Activated CD4-positive, alpha-beta T cell treated with anti-CD3 and anti-CD28 coated beads, Interleukin-2, amount 50 U/mL, for 16 hours (primary cell): ENCODE measurements around the gene UTP15.
A peak's percentile ranks its signal among the peaks of the same experiment; 100 is the strongest.

Experiments
- DNase-seq: peaks from one replicate; pipeline ENCODE4 v3.0.0-alpha.2; 2020

Gene UTP15

DNA sequence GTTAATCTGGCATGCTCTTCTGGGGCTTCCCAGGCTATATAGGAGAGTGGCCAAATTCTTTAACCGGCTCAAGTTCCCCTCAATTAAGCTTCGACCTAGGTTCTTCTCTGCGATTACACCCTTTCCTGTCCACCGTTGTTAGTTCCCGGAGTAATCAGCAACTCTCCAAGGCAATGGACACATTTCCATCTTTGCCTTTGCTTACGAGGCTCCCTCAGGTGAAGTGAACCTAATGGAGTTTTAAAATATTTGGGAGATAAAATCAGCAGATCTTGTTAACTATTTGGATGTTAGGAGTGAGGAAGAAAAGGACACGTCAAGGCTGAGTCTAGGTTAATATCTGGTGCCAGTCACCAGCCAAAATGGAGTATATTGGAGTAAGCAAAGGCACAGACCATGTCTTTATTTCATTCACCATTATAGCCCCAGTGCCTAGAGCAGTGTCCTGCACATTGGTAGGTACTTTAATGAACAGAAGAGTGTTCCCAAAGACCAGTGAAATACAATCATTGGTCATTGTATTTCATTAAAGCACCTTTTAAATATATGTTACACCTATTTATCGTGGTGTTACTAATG lies 515 bp downstream of the UTP15 start:
- DNase-seq, result peak; percentile 4

DNA sequence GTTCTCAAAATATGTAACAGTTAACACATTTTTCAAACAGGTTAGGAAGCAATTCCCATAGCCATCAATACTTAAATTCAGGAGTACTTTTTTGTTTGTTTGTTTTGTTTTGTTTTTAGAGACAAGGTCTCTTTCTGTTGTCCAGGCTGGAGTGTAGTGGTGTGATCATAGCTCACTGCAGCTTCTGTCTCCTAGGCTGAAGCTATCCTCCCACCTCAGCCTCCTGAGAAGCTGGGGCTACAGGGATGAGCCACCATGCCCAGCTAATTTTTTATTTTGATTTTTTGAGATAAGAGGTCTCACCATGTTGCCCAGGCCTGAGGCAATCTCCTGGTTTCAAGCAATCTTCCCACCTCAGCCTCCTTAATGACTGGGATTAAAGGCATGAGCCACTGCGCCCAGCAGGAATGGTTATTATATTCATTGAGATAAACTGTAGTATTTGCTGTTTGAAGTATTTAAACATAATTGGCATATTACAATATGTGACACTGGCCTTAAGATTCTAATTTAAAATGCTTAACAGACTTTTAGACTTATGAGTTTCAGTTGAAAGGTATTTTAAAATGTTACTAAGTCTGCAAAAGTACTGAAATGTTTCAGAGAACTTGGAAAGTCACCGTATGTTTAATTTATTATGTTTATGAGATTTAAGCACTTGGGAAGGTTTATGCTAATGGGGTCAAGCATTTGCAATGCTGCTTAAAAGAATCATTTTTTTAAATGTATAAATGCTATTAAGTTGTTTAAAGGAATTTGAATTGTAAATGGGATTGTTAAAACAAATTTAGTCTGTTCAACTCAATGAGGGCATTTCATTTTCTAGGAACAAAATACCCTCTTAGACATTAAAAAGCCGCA lies 17.0 kb downstream of the UTP15 start:
- no peak for DNase-seq

DNA sequence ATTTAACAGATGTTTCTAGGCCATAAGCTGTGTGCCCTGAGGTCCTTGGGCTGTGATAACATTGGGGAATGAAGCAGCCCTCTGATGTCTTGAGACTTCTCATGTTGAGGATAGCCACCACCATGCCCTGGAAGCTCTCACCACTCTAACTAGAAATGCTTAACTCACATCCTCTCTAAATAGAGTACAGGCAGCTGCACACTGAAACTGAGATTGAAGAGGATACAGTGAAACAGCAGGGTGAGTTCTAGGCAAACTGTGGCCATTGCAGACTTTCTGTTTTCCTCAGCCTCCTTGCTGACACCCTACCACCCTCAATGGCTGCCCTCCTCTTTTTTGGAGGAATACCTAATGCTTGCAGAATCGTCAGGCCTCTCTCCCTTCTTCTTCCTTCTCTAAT lies 22.4 kb downstream of the UTP15 start:
- DNase-seq, result no peak

- DNase-seq, result peak; percentile 73
These were observed 25.7 kb downstream of the UTP15 start for GRCh38 chr5:73591102-73591695.

- no peak for DNase-seq
These were observed 26.4 kb downstream of the UTP15 start for GRCh38 chr5:73591698-73592501.

DNA sequence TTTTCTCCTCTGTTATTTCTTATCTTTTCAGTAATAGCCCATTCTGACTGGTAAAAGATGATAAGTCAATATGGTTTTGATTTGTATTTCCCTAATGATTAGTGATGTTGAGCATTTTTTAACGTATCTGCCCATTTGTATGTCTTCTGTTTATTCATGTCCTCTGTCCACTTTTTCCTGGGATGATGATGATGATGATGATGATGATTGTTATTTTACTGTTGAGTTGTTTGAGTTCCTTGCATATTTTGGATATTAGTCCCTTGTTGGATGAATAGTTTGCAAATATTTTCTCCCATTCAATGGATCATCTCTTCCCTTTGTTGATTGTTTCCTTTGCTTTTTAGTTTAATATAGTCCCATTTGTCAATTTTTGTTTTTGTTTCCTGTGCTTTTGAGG lies 27.0 kb downstream of the UTP15 start:
- no peak for DNase-seq

DNA sequence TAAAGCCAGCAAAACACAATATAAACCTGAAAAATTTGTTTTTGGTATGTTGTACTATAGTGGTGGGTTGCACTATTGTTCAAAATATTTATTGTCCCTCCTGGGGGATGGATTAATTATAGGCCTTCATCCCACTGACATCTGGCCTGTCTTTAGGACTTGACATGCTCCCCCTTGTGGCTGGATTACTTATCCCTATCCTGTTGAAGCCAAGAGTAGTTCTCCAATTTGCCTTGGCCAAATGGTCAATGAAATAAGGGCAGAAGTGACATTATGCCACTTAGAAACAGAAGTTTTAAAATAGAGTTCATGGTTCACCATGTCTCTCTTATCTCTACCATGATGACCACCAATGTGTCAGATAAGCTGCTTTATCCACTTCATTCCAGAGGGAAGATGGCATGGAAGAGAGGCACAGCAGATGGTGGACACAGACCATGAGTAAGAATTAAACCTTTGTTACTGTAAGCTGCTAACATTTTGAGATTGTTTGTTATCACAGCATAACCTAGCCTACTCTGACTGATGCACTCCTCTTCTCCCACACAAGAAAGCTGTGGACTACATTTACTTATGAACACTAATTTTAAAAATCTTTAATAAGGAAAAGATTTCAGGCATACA lies 31.3 kb downstream of the UTP15 start:
- DNase-seq, result peak; percentile 18

DNA sequence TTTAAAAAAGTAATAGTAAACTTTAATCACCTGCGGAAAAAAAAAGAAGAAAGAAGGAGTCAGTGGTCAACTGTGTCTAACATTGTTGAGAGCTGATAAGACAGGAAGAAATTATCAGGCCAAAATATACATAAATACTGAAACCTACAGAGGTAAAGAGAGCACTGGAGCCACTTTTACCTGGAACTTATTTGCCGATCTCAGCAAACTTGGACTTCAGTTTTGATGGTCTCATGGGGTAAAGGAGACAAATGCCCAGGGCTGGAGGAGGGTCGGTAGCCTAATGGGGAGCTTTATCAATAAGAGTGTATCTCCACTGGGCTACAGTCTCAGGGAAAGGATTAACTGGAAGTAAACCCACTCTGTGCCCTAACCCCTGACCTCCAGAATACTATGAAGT lies 33.8 kb downstream of the UTP15 start:
- DNase-seq, result no peak

- no peak for DNase-seq
These were observed 38.5 kb downstream of the UTP15 start for GRCh38 chr5:73603998-73604397.

GRCh38 chr5:73605223-73606087 lies 39.9 kb downstream of the UTP15 start:
- DNase-seq, result no peak

DNA sequence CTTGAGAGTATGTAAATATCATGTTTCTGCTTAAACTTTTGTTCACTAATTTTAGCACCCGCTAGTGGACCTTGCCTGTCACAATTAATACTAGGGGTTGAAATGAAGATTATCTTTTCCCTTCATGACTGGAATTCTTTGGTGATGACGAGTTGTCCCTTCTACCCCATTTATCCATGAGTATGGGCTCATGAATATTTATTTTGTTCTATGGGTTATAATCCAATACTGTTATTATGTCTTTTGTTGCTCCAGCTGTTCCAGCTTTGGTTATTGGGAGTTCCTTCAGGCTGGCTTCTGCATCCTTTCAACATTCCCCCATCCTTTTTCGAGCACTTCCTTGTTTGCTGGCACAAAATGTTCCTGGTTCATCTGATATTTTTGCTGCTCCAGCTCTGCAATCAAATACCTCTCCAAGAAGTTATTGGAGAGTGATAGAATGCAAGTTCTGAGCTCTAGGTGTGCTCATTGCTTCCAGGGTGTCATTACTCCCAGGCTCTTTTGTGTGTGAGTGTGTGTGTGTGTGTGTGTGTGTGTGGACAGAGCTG lies 40.7 kb downstream of the UTP15 start:
- DNase-seq, result no peak

GRCh38 chr5:73607228-73607627 lies 41.7 kb downstream of the UTP15 start:
- DNase-seq, result no peak

GRCh38 chr5:73612799-73613198 lies 47.3 kb downstream of the UTP15 start:
- no peak for DNase-seq

DNA sequence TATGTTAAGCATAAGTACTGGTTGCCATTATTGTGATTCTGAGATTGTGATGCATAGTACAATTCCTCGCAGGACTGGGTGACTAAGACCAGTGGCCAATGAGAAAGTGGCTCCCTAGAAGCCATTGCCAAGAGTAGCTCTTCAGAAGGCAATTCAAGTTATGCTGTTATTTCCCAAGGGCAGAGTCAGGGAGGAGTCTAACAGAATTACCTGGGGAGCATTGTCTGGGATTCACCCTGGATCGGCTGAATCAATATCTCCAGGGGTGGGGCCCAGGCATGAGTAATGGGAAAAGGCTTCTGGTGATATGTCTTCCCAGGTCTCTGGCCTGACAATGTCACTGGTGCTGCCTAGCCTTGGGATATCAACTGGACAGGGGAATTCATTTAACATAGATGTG lies 49.5 kb downstream of the UTP15 start:
- DNase-seq, result no peak

- DNase-seq, result no peak
These were observed 50.4 kb downstream of the UTP15 start for GRCh38 chr5:73615947-73616346.

DNA sequence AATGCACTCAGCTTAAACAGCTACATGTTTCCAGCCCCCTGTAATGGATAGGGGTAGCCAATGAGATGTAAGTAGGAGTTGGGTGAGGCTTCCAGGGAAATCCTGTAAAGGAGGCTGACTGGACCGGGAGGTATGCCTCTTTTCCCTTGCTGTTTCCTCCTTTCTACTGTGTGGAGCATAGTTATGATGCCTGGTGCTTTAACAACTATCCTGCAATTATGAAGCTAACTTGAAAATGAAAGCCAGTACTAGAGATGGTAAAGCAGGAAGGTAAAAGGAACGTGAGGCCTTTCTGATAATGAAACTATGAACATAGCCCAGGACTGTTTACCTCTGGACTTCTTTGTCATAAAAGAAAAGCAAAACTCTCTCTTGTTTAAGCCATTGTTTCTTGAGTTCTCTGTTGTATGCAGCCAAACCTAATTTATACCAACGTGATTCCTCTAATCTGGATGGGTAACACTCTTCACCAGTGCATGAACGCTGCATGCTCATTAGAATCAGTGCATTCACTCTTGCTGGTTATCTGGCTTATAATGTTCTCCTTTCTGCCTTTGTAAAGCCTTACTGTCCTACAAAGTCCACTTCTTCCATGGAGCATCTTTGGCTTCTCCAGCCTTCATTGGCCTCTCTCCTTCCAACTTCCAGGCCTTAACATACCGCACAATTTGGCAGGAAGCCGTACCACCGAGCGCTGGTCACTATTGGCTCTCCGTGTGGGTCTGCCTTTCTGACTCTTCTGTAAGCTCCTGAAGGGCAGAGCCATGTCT lies 52.2 kb downstream of the UTP15 start:
- no peak for DNase-seq

DNA sequence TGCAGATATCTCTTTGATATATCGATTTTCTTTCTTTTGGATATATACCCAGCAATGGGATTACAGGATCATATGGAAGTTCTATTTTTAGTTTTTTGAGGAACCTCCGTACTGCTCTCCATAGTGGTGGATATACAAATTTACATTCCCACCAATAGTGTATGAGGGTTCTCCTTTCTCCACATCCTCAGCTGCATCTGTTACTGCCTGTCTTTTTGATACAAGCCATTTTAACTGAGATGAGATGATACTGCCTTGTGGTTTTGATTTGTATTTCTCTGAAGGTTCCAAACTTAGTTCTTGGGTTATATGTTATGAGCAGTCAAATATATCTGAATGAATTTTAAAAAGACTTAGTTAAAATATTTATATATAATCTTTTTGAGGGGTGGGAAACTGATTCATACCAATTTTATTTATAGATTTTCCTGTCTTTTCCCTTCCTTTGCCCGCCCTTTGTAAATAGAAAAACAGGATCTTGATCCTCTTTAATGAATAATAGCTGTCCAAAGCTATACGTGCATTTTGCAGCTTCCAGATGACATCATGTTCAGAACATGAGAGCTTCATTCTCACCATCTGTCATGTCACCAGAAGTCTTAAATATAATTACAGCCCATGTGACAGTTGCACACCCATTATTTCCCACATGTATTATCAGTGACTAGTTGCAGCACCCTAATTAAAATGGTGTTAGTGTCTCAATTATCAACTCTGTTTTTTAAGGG lies 54.2 kb downstream of the UTP15 start:
- DNase-seq, result no peak

GRCh38 chr5:73620334-73620687 lies 54.8 kb downstream of the UTP15 start:
- no peak for DNase-seq

DNA sequence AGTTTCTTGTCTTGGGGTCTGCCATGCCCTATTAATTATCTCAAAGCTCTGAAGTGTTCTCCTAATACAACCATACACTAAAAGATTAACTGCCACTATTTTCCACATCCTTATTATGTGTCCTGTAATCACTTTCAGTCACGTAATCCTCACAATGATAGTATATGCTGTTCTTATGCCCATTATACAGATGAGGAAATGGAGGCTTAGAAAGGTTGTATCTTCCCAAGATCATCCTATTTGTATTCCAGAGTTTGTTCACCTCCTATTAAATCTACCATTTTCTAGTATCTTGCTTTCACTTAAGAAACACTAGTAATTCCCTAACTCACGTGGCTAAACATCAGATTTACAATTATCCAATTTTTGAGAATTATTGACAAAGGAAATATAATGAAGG lies 57.5 kb downstream of the UTP15 start:
- DNase-seq, result no peak

GRCh38 chr5:73623901-73624404 lies 58.4 kb downstream of the UTP15 start:
- DNase-seq, result no peak
